PFSK-1 (cell line): ENCODE results near the gene MAST3.

Experiments used
- FOXP2 ChIP-seq: optimal IDR thresholded peaks from 2 replicates; pipeline ENCODE3; 2011; ENCODE audit warnings: borderline replicate concordance, control low read depth, inconsistent platforms; ENCODE audit not compliant: insufficient read depth; ENCODE audit errors: extremely low read length, extremely low read depth
- POLR2AphosphoS5 ChIP-seq: IDR thresholded peaks from 2 replicates; pipeline ENCODE4 v1.6.1; 2012; ENCODE audit warnings: low read depth, mild to moderate bottlenecking, control low read depth, low read length, moderate library complexity
- SIN3A ChIP-seq: IDR thresholded peaks from 2 replicates; pipeline ENCODE4 v1.6.1; 2012; ENCODE audit warnings: mild to moderate bottlenecking, low read length, moderate library complexity, borderline replicate concordance; ENCODE audit not compliant: insufficient read depth
- TAF1 ChIP-seq: IDR thresholded peaks from 2 replicates; pipeline ENCODE4 v1.6.1; 2012; ENCODE audit warnings: low read length, control low read depth, borderline replicate concordance; ENCODE audit not compliant: insufficient read depth
- TF ChIP-seq, protein P1 (sequence below), 2 experiments: IDR thresholded peaks; 2 replicates each; pipeline versions ENCODE4 v1.6.1 to v1.8.0; 2011 to 2012; ENCODE audit warnings: low read depth in 2 of 2, low read length in 2 of 2, control low read depth in 1 of 2, inconsistent platforms in 1 of 2, mild to moderate bottlenecking in 1 of 2, moderate library complexity in 1 of 2; ENCODE audit not compliant: insufficient read depth in 1 of 2

Gene MAST3

DNA sequence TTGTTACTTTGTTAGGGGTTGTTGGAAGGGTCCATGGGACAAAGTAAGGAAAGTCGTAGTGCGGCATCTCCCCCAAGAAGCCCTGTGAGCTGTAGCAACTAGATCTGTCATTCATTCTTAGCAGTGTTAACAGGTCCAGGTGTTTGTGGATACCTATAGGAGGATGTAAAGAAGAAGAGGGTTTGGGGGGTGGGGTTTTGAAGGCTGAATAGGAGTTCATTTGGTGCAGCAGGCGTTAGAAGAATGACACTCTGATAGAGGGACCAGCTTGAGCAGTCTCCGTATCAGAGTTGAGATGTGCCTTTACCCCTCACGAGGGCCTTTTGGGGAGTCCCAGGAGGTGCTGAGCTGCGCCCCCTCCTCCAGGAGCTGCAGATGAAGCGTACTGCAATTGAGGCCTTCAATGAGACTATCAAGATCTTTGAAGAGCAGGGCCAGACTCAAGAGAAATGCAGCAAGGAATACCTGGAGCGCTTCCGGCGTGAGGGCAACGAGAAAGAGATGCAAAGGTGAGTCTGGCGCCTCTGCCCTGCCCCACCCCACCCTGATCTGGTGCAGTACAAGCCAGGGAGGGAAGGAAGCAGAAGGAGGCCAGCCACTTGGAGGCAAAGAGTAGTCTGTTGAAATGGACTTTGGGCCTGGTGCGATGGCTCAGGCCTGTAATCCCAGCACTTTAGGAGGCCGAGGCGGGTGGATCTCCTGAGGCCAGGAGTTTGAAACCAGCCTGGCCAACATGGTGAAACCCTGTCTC lies 68.4 kb downstream of the MAST3 start:
- TF ChIP-seq, protein P1, sequence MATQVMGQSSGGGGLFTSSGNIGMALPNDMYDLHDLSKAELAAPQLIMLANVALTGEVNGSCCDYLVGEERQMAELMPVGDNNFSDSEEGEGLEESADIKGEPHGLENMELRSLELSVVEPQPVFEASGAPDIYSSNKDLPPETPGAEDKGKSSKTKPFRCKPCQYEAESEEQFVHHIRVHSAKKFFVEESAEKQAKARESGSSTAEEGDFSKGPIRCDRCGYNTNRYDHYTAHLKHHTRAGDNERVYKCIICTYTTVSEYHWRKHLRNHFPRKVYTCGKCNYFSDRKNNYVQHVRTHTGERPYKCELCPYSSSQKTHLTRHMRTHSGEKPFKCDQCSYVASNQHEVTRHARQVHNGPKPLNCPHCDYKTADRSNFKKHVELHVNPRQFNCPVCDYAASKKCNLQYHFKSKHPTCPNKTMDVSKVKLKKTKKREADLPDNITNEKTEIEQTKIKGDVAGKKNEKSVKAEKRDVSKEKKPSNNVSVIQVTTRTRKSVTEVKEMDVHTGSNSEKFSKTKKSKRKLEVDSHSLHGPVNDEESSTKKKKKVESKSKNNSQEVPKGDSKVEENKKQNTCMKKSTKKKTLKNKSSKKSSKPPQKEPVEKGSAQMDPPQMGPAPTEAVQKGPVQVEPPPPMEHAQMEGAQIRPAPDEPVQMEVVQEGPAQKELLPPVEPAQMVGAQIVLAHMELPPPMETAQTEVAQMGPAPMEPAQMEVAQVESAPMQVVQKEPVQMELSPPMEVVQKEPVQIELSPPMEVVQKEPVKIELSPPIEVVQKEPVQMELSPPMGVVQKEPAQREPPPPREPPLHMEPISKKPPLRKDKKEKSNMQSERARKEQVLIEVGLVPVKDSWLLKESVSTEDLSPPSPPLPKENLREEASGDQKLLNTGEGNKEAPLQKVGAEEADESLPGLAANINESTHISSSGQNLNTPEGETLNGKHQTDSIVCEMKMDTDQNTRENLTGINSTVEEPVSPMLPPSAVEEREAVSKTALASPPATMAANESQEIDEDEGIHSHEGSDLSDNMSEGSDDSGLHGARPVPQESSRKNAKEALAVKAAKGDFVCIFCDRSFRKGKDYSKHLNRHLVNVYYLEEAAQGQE (IDR thresholded peaks at IDR 0.05; ENCODE audit: insufficient read depth in 1 of 2, low read depth in 2 of 2, low read length in 2 of 2), result no peak
- TF ChIP-seq FOXP2 (no peak), POLR2AphosphoS5 (no peak), SIN3A (no peak), TAF1 (no peak)

DNA sequence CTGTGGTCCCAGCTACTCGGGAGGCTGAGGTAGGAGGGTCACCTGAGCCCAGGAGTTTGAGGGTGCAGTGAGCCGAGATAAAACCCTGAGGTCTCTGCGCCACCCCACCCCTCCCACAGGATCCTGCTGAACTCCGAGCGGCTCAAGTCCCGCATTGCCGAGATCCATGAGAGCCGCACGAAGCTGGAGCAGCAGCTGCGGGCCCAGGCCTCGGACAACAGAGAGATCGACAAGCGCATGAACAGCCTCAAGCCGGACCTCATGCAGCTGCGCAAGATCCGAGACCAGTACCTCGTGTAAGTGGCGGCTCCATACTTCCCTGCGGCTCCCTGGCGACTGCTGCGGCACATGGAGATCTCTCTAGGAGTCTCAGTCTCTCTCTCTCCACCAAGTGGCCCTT lies 69.4 kb downstream of the MAST3 start:
- TF ChIP-seq, protein P1 (IDR thresholded peaks at IDR 0.05; ENCODE audit: insufficient read depth in 1 of 2, low read depth in 2 of 2, low read length in 2 of 2), result no peak
- no peak for TF ChIP-seq POLR2AphosphoS5

DNA sequence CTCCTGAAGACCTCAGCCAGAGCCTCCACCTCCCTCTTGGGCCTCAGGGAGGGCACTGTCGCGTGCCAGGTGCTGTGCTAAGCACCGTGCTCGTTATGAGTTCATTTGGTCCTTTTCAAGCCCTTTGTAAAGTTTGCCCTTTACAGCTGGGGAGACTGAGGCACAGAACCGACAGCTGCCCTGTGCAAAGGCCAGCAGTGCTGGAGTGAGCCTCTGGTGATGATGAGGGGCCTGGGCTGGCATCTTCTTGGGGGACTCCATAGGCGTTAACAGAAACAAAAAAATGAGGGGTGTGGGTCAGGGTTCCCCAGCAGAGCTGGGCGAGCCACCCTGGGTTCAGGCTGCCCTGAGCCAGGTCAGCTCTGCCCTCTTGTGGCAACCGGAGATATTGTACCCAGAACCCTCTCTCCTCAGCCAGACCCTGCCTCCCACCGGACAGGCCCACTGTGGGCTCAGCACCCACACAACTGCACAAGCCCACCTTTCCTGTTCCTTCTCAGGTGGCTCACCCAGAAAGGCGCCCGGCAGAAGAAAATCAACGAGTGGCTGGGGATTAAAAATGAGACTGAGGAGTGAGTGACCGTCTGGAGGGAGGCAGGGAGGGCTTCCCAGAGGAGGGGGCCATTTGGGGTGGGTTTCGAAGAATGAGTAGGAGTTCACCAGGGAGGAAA lies 70.5 kb downstream of the MAST3 start:
- TF ChIP-seq TAF1 (no peak), POLR2AphosphoS5 (no peak), SIN3A (no peak), FOXP2 (no peak)
- TF ChIP-seq, protein P1 (IDR thresholded peaks at IDR 0.05; ENCODE audit: insufficient read depth in 1 of 2, low read depth in 2 of 2, low read length in 2 of 2), result no peak

DNA sequence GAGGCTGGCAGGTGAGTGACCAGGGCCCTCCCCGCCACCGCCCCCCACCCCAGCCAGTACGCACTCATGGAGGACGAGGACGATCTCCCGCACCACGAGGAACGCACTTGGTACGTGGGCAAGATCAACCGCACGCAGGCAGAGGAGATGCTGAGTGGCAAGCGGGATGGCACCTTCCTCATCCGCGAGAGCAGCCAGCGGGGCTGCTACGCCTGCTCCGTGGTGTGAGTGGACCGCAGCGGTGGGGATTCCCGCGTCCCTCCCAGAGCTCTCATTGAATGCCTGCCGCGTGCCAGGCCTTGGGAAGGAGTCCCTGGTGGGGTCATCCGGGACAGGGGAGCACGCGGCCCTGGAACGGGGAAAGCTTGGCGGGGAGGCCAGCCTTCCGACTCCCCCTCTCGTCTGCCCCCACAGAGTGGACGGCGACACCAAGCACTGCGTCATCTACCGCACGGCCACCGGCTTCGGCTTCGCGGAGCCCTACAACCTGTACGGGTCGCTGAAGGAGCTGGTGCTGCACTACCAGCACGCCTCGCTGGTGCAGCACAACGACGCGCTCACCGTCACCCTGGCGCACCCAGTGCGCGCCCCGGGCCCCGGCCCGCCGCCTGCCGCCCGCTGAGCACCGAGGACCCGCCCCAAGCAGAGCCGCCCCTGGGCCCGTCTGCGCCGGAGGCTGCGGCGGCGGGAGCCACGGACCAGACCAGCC lies 71.2 kb downstream of the MAST3 start:
- TF ChIP-seq TAF1 (no peak), SIN3A (no peak), POLR2AphosphoS5 (no peak), FOXP2 (no peak)
- TF ChIP-seq, protein P1 (IDR thresholded peaks at IDR 0.05; ENCODE audit: insufficient read depth in 1 of 2, low read depth in 2 of 2, low read length in 2 of 2), result no peak
